ENCODE measurements around the gene NGDN.

The NGDN gene

GRCh38 chr14:23494223-23494622 lies 24.7 kb downstream of the NGDN start:
- Histone ChIP-seq H3K79me2 (ENCODE audit: control insufficient read depth, insufficient read depth, low read length, unreplicated experiment) (no peaks in the 10 kb centered on the region), H2AFZ (ENCODE audit: low read length, unreplicated experiment) (no peak overlapping the region), H3K27ac (ENCODE audit: low read depth, low read length) (no peak overlapping the region), H3K36me3 (ENCODE audit: insufficient read depth, low read length) (no peaks in the 10 kb centered on the region), H3K27me3 (ENCODE audit: insufficient read depth, low read length) (no peaks in the 10 kb centered on the region), H3K4me1 (ENCODE audit: control insufficient read depth, insufficient read depth, low read length, unreplicated experiment) (no peaks in the 10 kb centered on the region), H3K4me3 (ENCODE audit: low read depth, low read length) (no peak overlapping the region)

GRCh38 chr14:23512156-23512555 lies 42.7 kb downstream of the NGDN start:
- H3K27ac ChIP-seq (ENCODE audit: low read depth, low read length): no peak overlapping the region
- no peak overlapping the region for H2AFZ ChIP-seq (ENCODE audit: low read length, unreplicated experiment)
- H3K36me3 ChIP-seq (ENCODE audit: insufficient read depth, low read length): no peaks in the 10 kb centered on the region
- H3K79me2 ChIP-seq (ENCODE audit: control insufficient read depth, insufficient read depth, low read length, unreplicated experiment): no peaks in the 10 kb centered on the region
- no peaks in the 10 kb centered on the region for H3K4me1 ChIP-seq (ENCODE audit: control insufficient read depth, insufficient read depth, low read length, unreplicated experiment)
- H3K4me3 ChIP-seq (ENCODE audit: low read depth, low read length): no peak overlapping the region
- H3K27me3 ChIP-seq (ENCODE audit: insufficient read depth, low read length): no peaks in the 10 kb centered on the region

DNA sequence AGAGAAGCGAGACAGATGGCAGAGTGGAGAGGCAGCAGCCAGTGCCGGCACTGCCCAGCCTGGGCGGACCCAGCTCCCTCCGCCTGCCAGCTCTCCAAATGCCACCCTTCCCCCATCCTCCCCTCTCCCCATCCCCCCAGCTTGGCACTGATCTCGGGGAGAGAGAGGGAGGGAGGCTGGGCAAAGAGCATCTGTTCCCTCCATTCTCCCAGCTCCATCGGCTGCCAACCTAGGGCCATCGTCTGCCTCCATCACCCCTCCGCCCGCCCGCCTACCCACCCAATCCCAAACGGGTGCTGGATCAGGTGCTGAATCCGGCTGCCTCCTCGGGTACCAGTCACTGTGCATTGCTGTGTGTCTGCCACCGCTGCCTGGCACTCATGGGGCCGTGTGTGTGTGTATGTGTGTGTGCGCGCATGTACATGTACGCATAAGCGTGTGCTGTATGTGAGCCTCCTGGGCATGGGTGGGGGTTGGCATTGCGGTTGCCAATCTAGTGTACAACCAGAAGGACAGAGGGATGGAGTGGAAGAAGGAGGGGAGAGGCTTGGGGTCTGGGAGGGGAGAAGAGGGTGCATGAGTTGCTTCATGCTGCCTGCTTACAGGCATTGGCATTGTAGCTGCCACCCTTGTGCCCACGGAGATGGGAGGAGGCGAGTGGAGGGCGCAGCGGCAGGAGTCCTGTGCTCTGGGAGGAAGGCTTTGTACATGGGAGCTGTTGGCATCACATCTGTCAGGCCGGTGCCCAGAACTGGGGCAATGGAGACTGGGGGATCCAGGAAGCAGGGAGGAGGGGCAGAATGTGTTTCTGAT lies 43.7 kb downstream of the NGDN start:
- no peaks in the 10 kb centered on the region for H3K79me2 ChIP-seq (ENCODE audit: control insufficient read depth, insufficient read depth, low read length, unreplicated experiment)
- no peak overlapping the region for H2AFZ ChIP-seq (ENCODE audit: low read length, unreplicated experiment)
- no peak overlapping the region for H3K4me3 ChIP-seq (ENCODE audit: low read depth, low read length)
- 0 out of 2 replicates have a peak, but pooled peaks cover 3% of the 10 kb centered on the region for H3K27me3 ChIP-seq (ENCODE audit: insufficient read depth, low read length)
- H3K4me1 ChIP-seq (ENCODE audit: control insufficient read depth, insufficient read depth, low read length, unreplicated experiment): no peaks in the 10 kb centered on the region
- no peak overlapping the region for H3K27ac ChIP-seq (ENCODE audit: low read depth, low read length)
- no peaks in the 10 kb centered on the region for H3K36me3 ChIP-seq (ENCODE audit: insufficient read depth, low read length)

DNA sequence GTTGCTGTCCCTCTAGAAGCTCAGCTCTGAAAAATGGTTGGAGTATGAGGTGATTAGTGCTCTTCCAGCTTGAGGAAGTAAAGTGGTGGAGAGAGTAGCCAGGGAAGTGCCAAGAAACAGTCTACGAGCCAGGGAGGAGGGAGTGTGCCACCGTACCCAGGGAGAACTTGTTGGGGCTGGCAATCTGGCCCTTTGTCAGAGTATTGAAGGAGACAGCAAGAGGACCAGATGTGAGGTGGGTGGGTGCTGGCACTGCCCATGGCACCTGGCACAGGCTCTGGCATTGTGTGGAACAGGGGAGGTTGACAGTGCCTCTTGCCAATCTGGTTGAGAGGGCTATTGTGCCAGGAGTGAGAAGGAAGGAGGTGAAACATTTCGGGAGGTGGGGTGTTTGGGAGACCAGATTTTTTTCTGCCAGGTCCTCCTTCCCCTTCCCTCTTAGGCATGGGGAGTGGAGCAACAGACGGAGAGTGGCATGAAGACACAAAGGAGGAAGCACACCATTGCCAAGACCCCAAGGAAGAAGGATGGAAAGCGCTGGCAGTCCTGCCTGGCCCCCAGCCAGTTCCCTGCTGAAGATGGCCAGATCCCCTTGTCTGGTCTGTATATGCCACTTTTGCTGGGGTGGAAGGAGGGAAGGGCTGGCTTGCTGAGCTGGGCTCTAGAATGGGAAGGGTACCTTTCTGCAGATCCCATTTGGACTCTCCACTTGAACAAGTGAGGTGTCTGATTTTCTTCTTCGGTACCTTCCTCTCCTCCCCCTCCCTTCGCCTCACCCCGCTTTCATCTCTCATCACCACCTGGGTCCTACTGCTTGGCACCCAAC lies 44.5 kb downstream of the NGDN start:
- Histone ChIP-seq H3K79me2 (ENCODE audit: control insufficient read depth, insufficient read depth, low read length, unreplicated experiment) (no peaks in the 10 kb centered on the region), H3K4me1 (ENCODE audit: control insufficient read depth, insufficient read depth, low read length, unreplicated experiment) (no peaks in the 10 kb centered on the region), H3K36me3 (ENCODE audit: insufficient read depth, low read length) (no peaks in the 10 kb centered on the region), H3K4me3 (ENCODE audit: low read depth, low read length) (no peak overlapping the region), H2AFZ (ENCODE audit: low read length, unreplicated experiment) (no peak overlapping the region), H3K27ac (ENCODE audit: low read depth, low read length) (no peak overlapping the region), H3K27me3 (ENCODE audit: insufficient read depth, low read length) (0 out of 2 replicates have a peak, but pooled peaks cover 3% of the 10 kb centered on the region)

DNA sequence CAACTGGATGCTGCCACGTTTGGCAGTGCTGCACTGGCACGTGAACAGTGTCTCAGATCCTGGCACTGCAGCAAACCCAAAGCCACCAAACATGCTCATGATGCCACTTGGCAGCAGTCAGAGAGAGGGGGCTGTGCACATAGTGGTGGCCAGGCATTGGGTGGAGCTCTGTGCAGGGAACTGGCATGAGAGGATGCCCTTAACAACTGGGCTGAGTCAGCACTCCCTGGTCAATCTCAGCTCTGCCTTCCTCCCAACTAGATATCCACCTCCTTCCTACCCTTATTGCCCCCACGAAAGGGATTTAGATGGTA lies 45.1 kb downstream of the NGDN start:
- no peak overlapping the region for H3K27ac ChIP-seq (ENCODE audit: low read depth, low read length)
- H3K4me1 ChIP-seq (ENCODE audit: control insufficient read depth, insufficient read depth, low read length, unreplicated experiment): no peaks in the 10 kb centered on the region
- no peak overlapping the region for H3K4me3 ChIP-seq (ENCODE audit: low read depth, low read length)
- H3K79me2 ChIP-seq (ENCODE audit: control insufficient read depth, insufficient read depth, low read length, unreplicated experiment): no peaks in the 10 kb centered on the region
- H3K36me3 ChIP-seq (ENCODE audit: insufficient read depth, low read length): no peaks in the 10 kb centered on the region
- 0 out of 2 replicates have a peak, but pooled peaks cover 3% of the 10 kb centered on the region for H3K27me3 ChIP-seq (ENCODE audit: insufficient read depth, low read length)
- no peak overlapping the region for H2AFZ ChIP-seq (ENCODE audit: low read length, unreplicated experiment)

DNA sequence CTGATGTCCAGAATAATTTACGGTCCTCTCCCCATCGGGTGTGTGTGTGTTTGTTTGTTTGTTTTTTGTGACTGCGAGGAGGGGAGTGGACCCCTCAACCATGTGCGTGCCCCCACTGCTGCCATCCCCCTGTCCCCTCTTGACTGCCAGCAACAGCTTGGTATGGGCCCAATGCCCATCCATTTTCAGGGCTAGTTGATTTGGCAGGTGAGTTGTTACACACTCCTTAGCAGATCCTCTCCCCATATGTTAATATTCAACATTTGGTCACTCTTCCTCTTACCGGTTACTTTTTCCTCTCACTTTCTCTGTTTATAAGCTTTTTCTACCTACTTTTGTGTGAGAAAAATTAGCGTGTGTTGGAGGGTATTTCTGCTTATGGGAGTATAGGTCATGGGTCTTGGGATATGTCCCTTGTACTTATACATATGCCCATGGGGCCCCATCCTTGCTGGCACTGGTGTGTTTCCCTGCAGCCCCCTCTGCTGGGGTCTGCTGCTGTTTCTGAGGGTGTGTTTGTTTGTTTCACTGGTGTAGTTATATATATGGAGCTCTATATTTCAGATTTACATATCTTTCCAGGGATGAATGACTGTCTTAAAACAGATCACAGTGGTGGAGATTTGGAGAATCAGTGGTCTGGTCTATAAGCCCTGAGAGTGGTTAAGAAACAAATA lies 48.3 kb downstream of the NGDN start:
- Histone ChIP-seq H3K4me1 (ENCODE audit: control insufficient read depth, insufficient read depth, low read length, unreplicated experiment) (no peaks in the 10 kb centered on the region), H3K27me3 (ENCODE audit: insufficient read depth, low read length) (0 out of 2 replicates have a peak, but pooled peaks cover 3% of the 10 kb centered on the region), H3K4me3 (ENCODE audit: low read depth, low read length) (no peak overlapping the region)

GRCh38 chr14:23518709-23519108 lies 49.2 kb downstream of the NGDN start:
- no peak overlapping the region for H3K27ac ChIP-seq (ENCODE audit: low read depth, low read length)
- H3K4me1 ChIP-seq (ENCODE audit: control insufficient read depth, insufficient read depth, low read length, unreplicated experiment): no peaks in the 10 kb centered on the region
- H3K4me3 ChIP-seq (ENCODE audit: low read depth, low read length): no peak overlapping the region
- H3K79me2 ChIP-seq (ENCODE audit: control insufficient read depth, insufficient read depth, low read length, unreplicated experiment): no peaks in the 10 kb centered on the region
- no peaks in the 10 kb centered on the region for H3K36me3 ChIP-seq (ENCODE audit: insufficient read depth, low read length)
- H3K27me3 ChIP-seq (ENCODE audit: insufficient read depth, low read length): 0 out of 2 replicates have a peak, but pooled peaks cover 3% of the 10 kb centered on the region
- H2AFZ ChIP-seq (ENCODE audit: low read length, unreplicated experiment): no peak overlapping the region

More for the DNA sequence above, 48.3 kb downstream of the NGDN start:
- Histone ChIP-seq H3K79me2 (ENCODE audit: control insufficient read depth, insufficient read depth, low read length, unreplicated experiment) (no peaks in the 10 kb centered on the region), H2AFZ (ENCODE audit: low read length, unreplicated experiment) (no peak overlapping the region), H3K36me3 (ENCODE audit: insufficient read depth, low read length) (no peaks in the 10 kb centered on the region), H3K27ac (ENCODE audit: low read depth, low read length) (no peak overlapping the region)

DNA sequence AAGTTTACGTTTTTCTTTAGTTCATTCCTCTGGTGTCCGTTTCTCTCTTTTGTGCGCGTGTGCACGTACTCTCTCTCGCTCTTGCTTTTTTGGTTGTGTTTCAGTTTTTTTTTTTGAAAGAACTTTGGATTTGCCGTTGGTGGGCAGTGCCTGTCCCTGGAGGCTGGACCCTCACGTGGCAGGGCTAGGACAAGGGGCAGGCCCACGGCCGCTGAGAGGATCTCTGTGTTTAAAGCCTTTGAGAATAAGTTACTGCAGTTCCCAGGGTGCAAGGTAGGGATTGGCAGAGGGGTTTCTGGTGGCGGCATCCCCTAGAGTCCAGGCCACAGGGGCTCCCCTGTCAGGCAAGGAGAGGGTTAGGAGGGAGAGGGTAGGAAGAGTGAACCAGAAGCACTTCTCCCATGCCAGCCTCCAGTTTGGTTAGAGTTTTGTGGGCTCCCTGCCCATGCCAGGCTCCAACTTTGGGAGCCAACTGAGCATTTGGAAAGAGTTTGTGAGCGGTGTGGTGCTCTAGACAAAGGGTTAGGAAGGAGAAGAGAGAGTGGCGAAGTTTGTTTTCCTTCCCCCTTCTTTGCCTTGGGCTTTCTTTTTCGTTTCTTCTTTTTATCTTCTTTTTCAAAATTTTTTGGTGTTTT lies 51.5 kb downstream of the NGDN start:
- Histone ChIP-seq H3K4me3 (ENCODE audit: low read depth, low read length) (no peak overlapping the region), H3K4me1 (ENCODE audit: control insufficient read depth, insufficient read depth, low read length, unreplicated experiment) (no peaks in the 10 kb centered on the region), H3K36me3 (ENCODE audit: insufficient read depth, low read length) (no peaks in the 10 kb centered on the region), H3K27ac (ENCODE audit: low read depth, low read length) (no peak overlapping the region), H3K27me3 (ENCODE audit: insufficient read depth, low read length) (0 out of 2 replicates have a peak, but pooled peaks cover 3% of the 10 kb centered on the region), H3K79me2 (ENCODE audit: control insufficient read depth, insufficient read depth, low read length, unreplicated experiment) (no peaks in the 10 kb centered on the region), H2AFZ (ENCODE audit: low read length, unreplicated experiment) (no peak overlapping the region)

DNA sequence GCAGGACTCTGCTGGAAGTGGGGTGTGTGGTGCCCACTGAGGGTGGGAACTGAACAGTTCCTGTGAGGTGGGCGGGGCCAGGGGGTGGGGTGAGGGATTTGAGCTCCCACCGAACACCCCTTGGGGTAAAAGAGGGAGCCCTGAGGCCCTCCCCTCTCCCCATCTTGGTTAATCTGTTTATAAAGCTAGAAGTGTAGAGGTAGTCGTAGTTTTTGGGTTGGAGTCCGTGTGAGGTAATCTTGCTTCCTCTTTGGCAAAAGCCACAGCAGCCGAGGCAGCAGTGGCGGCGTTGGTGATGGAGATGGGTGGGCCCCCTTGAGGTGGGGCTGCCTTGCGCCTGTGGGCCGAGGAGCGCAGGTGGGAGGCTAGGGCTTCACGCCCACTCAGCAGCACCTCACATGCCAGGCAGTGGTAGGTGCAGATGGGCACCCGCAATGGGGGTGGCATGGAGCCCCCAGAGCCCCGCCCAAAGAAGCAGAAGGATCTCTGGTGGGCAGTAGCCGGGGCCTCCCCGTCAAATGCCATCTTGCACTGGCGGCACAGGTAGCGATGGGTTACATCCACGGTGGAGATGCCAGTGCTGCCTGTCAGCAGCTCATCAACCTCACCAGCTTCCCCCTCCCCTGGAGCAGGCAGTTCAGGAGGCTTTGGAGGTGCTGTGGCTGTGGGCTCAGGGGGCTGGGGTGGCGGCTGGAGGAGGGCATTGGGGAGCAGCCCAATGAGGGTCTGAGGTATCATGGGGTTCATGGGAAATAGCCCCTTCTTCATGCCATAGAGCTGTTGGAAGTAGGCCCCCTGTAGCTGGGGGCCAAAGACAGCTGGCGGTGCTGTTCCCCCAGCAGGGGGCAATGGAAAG lies 52.5 kb downstream of the NGDN start:
- H2AFZ ChIP-seq (ENCODE audit: low read length, unreplicated experiment): no peak overlapping the region
- H3K4me1 ChIP-seq (ENCODE audit: control insufficient read depth, insufficient read depth, low read length, unreplicated experiment): no peaks in the 10 kb centered on the region
- H3K36me3 ChIP-seq (ENCODE audit: insufficient read depth, low read length): no peaks in the 10 kb centered on the region
- H3K27ac ChIP-seq (ENCODE audit: low read depth, low read length): no peak overlapping the region
- 0 out of 2 replicates have a peak, but pooled peaks cover 3% of the 10 kb centered on the region for H3K27me3 ChIP-seq (ENCODE audit: insufficient read depth, low read length)
- H3K4me3 ChIP-seq (ENCODE audit: low read depth, low read length): no peak overlapping the region
- no peaks in the 10 kb centered on the region for H3K79me2 ChIP-seq (ENCODE audit: control insufficient read depth, insufficient read depth, low read length, unreplicated experiment)
